Kidney (tissue), 14 donors: Measurements from ENCODE around the gene BBC3. TPM values are rescaled to one million over a fixed set of nuclear protein-coding genes. Genes with fewer than 3 reads are reported as not detected.

ENCODE experiments used
- DNase-seq, 5 donors: peaks; one replicate each; pipeline ENCODE4 v3.0.0-alpha.2; 2013 to 2020
- FAIRE-seq: peaks from 2 replicates; lab custom pipeline; 2012; peaks lifted over from hg19 to GRCh38; lab: Jason Lieb, UNC
- H3K27ac ChIP-seq, 2 donors: one replicate each; pipeline ENCODE4 v1.7.0; 2013; ENCODE audit warnings: low read depth in 2 of 2, low read length in 2 of 2, inconsistent platforms in 1 of 2
- H3K27me3 ChIP-seq: one replicate; pipeline ENCODE4 v1.7.1; 2013; ENCODE audit warnings: low read length, inconsistent platforms; ENCODE audit not compliant: control insufficient read depth, insufficient read depth
- H3K36me3 ChIP-seq, 3 donors: one replicate each; pipeline versions ENCODE4 v1.7.0 to v1.7.1; 2013; ENCODE audit warnings: low read length in 3 of 3, control low read depth in 1 of 3, inconsistent platforms in 1 of 3; ENCODE audit not compliant: insufficient read depth in 3 of 3, control insufficient read depth in 2 of 3
- H3K4me1 ChIP-seq, 3 donors: one replicate each; pipeline versions ENCODE4 v1.7.0 to v1.7.1; 2013; ENCODE audit warnings: low read length in 3 of 3, inconsistent platforms in 1 of 3, low read depth in 1 of 3; ENCODE audit not compliant: control insufficient read depth in 2 of 3, insufficient read depth in 2 of 3
- H3K4me3 ChIP-seq, 3 donors: one replicate each; pipeline versions ENCODE4 v1.7.0 to v1.8.1; 2013; ENCODE audit warnings: low read length in 3 of 3, control low read depth in 1 of 3, inconsistent platforms in 1 of 3
- H3K9ac ChIP-seq, 3 donors: one replicate each; pipeline versions ENCODE4 v1.7.0 to v1.7.1; 2013; ENCODE audit warnings: low read length in 3 of 3, control low read depth in 1 of 3, inconsistent platforms in 1 of 3
- H3K9me3 ChIP-seq, 3 donors: one replicate each; pipeline versions ENCODE4 v1.7.0 to v1.7.1; 2013; ENCODE audit warnings: low read length in 3 of 3, control low read depth in 1 of 3, inconsistent platforms in 1 of 3; ENCODE audit not compliant: control insufficient read depth in 2 of 3, insufficient read depth in 1 of 3
- intact Hi-C: fragments of 100-400 bp; cut with DNase I; formaldehyde crosslinking; loops from one replicate; pipeline ENCODE4 v1.11.1; 2022
- polyA plus RNA-seq: library from polyadenylated mRNA; stranded (reverse); fragments of 350-450 nt; fragmentation: Illumina TruSeq; extraction: RNeasy Lipid Tissue Mini Kit (QIAGEN cat#74804); gene quantifications from one replicate; pipeline ENCODE4 v1.2.3, GENCODE V29; 2014; ENCODE audit warnings: low read depth, low replicate concordance; ENCODE audit not compliant: insufficient read depth
- total RNA-seq: library from RNA; stranded (reverse); fragmentation: NEBNext Ultra II Directional; extraction: Animal tissue kit (Norgen Biotek cat#: 25700); gene quantifications from one replicate; pipeline ENCODE4 v1.2.1, GENCODE V29; 2021
- TF ChIP-seq, protein P1 (sequence below): IDR thresholded peaks from 3 replicates; pipeline ENCODE4 v1.5.1; 2012; ENCODE audit warnings: mild to moderate bottlenecking, moderate library complexity, borderline replicate concordance; ENCODE audit not compliant: insufficient read depth; ENCODE audit errors: extremely low read depth
- donor health status: control.
- donor health status: control.
- donor health status: control.
- donor health status: control.
- donor health status: control.
- donor health status: DM: yes; HTN: yes; CAD: no.
- donor health status: Normal renal cell carcinoma (clear cell type).

Gene BBC3
- total and polyA plus RNA-seq, 2 donors from 2014 or later, result 3.2 to 14.2 TPM

- intact Hi-C loops, result no loop called here
- no peak for FAIRE-seq
- Histone ChIP-seq H3K36me3 (no peaks in the 10 kb centered on the region), H3K4me3 (peak overlapping the region in 2 of 3 donors; percentile 26 to 39), H3K9me3 (peaks cover 0 to 2% (median 0%) of the 10 kb centered on the region in 3 donors), H3K27me3 (peaks cover 22% of the 10 kb centered on the region), H3K27ac (peak overlapping the region in 1 of 2 donors; percentile 73), H3K9ac (peak overlapping the region in 1 of 3 donors; percentile 1), H3K4me1 (peaks cover 2 to 17% (median 7%) of the 10 kb centered on the region in 3 donors)
- DNase-seq, result no peak
- TF ChIP-seq, protein P1, sequence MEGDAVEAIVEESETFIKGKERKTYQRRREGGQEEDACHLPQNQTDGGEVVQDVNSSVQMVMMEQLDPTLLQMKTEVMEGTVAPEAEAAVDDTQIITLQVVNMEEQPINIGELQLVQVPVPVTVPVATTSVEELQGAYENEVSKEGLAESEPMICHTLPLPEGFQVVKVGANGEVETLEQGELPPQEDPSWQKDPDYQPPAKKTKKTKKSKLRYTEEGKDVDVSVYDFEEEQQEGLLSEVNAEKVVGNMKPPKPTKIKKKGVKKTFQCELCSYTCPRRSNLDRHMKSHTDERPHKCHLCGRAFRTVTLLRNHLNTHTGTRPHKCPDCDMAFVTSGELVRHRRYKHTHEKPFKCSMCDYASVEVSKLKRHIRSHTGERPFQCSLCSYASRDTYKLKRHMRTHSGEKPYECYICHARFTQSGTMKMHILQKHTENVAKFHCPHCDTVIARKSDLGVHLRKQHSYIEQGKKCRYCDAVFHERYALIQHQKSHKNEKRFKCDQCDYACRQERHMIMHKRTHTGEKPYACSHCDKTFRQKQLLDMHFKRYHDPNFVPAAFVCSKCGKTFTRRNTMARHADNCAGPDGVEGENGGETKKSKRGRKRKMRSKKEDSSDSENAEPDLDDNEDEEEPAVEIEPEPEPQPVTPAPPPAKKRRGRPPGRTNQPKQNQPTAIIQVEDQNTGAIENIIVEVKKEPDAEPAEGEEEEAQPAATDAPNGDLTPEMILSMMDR, result no peak
Measured at GRCh38 chr19:47243364-47243775, 12.4 kb upstream of the BBC3 start.

DNA sequence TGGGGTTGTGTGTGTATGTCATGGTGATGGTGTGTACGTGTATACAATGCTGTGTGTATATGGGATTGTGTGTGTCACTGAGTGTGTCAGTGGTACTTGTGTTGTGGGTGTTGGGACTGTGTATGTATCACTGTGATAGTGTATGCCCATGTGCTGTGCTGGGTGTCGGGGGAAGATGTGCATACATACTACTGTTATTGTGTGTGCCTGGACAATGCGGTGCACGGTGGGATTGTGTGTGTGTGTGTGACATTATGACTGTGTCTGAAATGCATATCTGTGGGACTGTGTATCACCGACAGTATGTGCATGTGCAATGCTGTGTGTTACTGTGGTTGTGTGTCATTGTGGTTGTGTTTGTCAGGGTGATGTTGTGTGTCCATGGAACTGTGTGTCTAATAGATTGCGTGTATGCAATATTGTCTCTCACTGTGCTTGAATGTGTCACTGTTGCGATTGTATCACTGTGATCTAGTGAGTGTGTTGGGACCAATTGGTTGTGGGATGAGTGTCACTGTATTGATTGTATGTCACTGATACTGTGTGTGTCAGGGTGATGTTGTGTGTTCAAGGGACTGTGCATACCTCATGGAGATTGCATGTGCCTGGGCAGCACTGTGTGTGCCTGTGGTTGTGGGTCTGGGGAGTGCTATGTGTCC lies 11.0 kb upstream of the BBC3 start:
- Histone ChIP-seq H3K27me3 (peaks cover 22% of the 10 kb centered on the region), H3K36me3 (no peaks in the 10 kb centered on the region), H3K9ac (no peak overlapping the region), H3K4me3 (peak overlapping the region in 1 of 3 donors; percentile 12), H3K27ac (no peak overlapping the region), H3K4me1 (peaks cover 2 to 15% (median 7%) of the 10 kb centered on the region in 3 donors), H3K9me3 (peaks cover 0 to 2% (median 0%) of the 10 kb centered on the region in 3 donors)
- DNase-seq, result no peak
- TF ChIP-seq, protein P1, result no peak
- FAIRE-seq, result no peak
- intact Hi-C loops, result no loop called here

DNA sequence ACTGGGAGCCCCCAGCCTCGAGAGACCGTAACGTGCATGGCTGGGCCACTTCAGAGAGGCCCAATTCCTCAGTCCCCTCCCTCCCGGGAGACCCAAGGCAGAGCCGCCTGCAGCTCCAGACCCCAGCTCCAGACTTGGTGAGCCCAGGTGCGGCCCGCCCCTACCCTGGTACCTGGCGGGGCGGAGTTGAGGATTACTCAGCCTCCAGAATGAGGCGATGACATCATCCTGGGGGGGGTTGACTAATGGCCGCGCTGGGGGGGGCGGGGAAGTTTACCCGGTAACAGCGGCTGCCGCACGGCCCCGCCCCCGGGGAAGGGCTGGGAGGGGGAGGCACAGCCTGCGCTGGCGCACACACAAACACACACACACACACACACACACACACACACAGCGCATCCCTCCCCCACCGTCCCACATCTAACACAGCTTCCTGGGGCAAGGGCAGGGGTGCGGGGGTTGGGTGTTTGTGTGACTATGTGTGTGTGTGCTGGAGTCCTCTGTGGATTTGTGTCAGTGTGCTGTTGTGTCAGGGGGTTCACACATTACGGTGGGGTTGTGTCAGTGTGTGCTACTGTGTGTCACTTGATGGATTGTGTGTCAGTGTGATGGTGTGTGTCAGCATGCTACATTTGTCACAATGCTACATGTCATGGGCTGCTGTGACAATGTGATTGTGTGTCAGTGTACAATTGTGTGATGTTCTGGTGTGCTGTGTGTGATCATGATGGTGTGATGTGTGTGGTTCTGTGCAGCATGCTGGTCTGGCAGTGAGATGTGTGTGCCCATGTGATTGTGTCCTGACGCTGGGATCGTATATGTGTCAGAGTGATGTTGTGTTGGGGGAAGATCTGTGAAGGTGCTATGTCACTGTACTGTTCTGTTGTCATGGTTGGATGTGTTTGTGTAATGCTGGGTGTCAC lies 10.3 kb upstream of the BBC3 start:
- TF ChIP-seq, protein P1, result no peak
- no peaks in the 10 kb centered on the region for H3K36me3 ChIP-seq
- H3K4me1 ChIP-seq, result peaks cover 2 to 15% (median 7%) of the 10 kb centered on the region in 3 donors
- DNase-seq (peak; percentile 75 to 92 (median 87)), FAIRE-seq (no peak)
- H3K27ac ChIP-seq, result no peak overlapping the region
- peak overlapping the region in 1 of 3 donors; percentile 8 for H3K4me3 ChIP-seq
- peaks cover 22% of the 10 kb centered on the region for H3K27me3 ChIP-seq
- no peak overlapping the region for H3K9ac ChIP-seq
- peaks cover 0 to 2% (median 0%) of the 10 kb centered on the region in 3 donors for H3K9me3 ChIP-seq
- intact Hi-C loops, result no loop called here
